GM12864 (cell line): Measurements from ENCODE around the gene POU2AF2.

Source experiments
- DNase-seq: peaks from one replicate; pipeline ENCODE4 v3.0.0-alpha.2; 2011; ENCODE audit warnings: low read depth
- H3K4me3 ChIP-seq: 2 replicates; pipeline ENCODE4 v1.5.1; 2011; ENCODE audit warnings: mild to moderate bottlenecking, low read depth, low read length, control low read depth
- TF ChIP-seq, protein P1 (sequence below): IDR thresholded peaks from 2 replicates; pipeline ENCODE4 v1.5.1; 2011; ENCODE audit warnings: low read depth, mild to moderate bottlenecking, moderate library complexity, low read length, control low read depth, inconsistent platforms; ENCODE audit errors: missing control alignments

The POU2AF2 gene

GRCh38 chr11:111320728-111321568 lies 75.4 kb downstream of the POU2AF2 start:
- no peak for DNase-seq
- H3K4me3 ChIP-seq: no peak overlapping the region
- TF ChIP-seq, protein P1, sequence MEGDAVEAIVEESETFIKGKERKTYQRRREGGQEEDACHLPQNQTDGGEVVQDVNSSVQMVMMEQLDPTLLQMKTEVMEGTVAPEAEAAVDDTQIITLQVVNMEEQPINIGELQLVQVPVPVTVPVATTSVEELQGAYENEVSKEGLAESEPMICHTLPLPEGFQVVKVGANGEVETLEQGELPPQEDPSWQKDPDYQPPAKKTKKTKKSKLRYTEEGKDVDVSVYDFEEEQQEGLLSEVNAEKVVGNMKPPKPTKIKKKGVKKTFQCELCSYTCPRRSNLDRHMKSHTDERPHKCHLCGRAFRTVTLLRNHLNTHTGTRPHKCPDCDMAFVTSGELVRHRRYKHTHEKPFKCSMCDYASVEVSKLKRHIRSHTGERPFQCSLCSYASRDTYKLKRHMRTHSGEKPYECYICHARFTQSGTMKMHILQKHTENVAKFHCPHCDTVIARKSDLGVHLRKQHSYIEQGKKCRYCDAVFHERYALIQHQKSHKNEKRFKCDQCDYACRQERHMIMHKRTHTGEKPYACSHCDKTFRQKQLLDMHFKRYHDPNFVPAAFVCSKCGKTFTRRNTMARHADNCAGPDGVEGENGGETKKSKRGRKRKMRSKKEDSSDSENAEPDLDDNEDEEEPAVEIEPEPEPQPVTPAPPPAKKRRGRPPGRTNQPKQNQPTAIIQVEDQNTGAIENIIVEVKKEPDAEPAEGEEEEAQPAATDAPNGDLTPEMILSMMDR: no peak

DNA sequence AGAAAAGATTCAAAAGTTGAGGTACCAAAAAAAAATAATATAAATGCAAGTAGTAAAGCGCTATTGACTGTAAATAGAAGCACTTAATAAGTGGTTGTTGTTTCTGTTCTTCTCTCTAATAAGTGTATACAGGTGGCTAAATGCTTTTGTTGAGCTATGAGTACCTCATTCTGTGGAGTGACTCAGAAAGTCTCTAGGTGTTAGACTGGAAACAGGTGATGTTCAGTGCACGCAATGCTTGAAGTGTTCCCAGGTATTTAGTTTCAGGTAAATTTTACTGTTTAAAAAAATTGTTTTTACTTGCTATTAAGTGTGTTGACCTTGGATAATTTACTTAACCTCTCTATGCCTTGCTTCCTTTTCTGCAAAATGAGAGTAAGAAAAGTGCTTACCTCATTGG lies 77.0 kb downstream of the POU2AF2 start:
- TF ChIP-seq, protein P1: no peak
- no peak for DNase-seq
- no peak overlapping the region for H3K4me3 ChIP-seq

DNA sequence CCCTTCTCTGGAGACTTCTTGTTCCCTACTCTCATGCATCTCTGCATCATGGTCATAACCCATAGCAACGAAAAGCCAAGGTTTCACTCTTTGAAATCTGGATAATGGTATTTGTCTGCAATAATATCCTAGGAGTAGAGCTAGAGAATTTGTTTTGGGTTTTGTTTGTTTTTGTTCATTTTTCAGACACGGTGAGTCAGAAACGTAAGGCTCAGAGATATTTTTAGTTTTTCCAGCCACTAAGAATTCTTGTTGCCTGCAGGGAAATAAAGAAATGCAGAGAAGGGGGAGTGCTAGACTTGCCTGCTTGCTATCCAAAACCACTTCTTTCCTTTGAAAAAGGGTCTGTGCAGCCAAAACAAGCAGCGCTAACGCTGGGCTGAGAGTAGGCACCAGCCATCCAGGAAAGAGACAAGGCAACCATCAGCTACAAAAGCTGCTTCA lies 78.8 kb downstream of the POU2AF2 start:
- DNase-seq: no peak
- TF ChIP-seq, protein P1: no peak
- H3K4me3 ChIP-seq: no peak overlapping the region

DNA sequence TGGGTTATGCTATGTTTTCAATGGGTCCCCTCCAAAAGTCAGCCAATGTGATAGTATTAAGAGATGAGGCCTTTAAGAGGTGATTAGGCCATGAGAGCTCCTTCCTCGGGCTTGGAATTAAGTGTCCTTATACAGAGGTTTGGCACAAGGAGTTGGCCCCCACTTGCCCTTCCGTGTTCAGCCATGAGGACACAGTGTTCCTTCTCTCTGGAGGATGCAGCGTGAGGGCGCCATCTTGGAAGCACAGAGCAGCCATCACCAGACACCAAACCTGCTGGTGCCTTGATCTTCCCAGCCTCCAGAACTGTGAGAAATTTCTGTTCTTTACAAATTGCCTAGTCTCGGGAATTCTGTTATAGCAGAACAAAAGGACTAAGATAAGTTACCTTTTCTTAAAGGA lies 79.7 kb downstream of the POU2AF2 start:
- TF ChIP-seq, protein P1: no peak
- no peak for DNase-seq
- no peak overlapping the region for H3K4me3 ChIP-seq

DNA sequence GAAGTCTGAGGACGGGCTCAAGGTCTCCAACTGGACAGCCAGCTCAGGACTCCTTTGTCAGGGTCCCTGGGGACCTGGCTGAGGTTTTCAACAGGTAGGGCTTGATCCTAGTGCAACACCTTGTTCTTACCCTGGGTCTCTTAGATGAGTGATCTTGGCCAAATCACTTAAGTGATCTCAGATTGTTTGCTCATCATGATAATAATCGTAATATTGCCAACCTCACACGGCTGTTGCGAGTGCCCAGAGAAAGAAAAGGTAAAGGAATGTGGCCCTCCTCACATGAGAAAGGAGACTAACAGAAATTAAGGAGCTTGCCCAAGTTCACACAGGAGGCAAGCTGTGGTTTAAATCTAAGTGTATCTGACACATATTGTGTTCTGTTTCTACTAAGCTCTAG lies 81.3 kb downstream of the POU2AF2 start:
- no peak overlapping the region for H3K4me3 ChIP-seq
- TF ChIP-seq, protein P1: no peak
- no peak for DNase-seq

- no peak for DNase-seq
- TF ChIP-seq, protein P1: no peak
- no peak overlapping the region for H3K4me3 ChIP-seq
Observed at GRCh38 chr11:111327908-111328624, 82.5 kb downstream of the POU2AF2 start.
